ENCODE results near the gene CCL22.
"Not testable (repeated sequence)": the region's sequence is repeated elsewhere in the genome, so short reads cannot be mapped to it uniquely, and the experiment has no call there.

Gene CCL22

DNA sequence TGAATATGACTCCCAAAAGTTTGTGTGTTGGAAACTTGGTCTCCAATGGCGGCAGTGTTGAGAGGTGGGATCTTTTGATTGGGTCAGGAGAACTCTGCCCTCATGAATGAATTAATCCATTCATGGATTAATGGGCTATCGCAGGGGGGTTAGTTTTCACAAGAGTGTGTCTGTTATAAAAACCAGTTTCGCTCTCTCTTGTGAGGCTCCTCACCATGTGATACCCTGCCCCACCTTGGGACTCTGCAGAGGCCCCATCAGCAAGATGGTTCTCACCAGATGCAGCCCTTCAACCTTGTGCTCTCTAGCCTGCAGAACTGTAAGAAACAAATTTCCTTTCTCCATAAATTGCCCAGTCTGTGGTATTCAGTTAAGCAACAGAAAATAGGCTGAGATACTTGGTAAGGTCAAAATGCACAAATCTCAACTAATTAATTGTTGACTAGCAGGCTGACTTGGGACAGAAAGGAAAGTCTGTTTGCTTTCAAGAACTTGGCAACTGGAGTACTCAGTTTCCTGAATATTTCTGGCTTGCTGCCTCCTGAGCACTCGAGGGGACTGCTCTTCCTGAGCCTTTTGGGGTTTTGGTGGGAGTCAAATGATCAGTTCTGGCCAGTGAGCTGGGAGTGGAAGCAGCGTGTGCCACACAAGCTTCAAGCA is 32.2 kb downstream of the CCL22 start:
- TF ChIP-seq SPI1 (IDR thresholded peaks at IDR 0.05; ENCODE audit: low read depth, low read length), result no peak
- TF ChIP-seq PAX5 (IDR thresholded peaks at IDR 0.05; ENCODE audit: insufficient read depth, low read length, severe bottlenecking), result no peak
- no peak for TF ChIP-seq TAF1 (IDR thresholded peaks at IDR 0.05; ENCODE audit: low read depth, low read length)
- no peak for FAIRE-seq
- DNase-seq (ENCODE audit: insufficient read length, low spot score), result no peak

DNA sequence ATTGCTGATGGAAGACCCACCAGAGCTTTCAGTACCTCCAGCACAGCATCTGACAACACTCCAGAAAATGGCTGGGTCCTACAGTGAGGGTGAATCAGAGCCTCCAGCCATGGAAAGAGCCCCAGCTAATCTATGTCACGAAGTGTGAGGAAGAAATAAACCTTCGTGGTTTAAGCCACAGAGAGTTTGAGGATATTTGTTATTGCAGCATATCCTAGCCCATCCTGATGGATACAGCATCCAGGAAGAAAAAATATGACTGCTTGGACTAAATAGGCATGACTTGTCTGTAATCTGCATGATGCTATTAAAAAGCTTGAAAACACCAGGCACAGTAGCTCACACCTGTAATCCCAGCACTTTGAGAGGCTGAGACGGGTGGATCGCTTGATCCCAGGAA is 32.7 kb downstream of the CCL22 start:
- DNase-seq (ENCODE audit: insufficient read length, low spot score) (no peak), FAIRE-seq (no peak)
- TF ChIP-seq SPI1 (IDR thresholded peaks at IDR 0.05; ENCODE audit: low read depth, low read length) (no peak), TAF1 (IDR thresholded peaks at IDR 0.05; ENCODE audit: low read depth, low read length) (no peak), POLR2AphosphoS5 (IDR thresholded peaks at IDR 0.05; ENCODE audit: low read depth, low read length) (no peak), POLR2A (IDR thresholded peaks at IDR 0.05; ENCODE audit: low read depth, low read length) (no peak), POU2F2 (IDR thresholded peaks at IDR 0.05; ENCODE audit: low read depth, low read length) (no peak), PAX5 (IDR thresholded peaks at IDR 0.05; ENCODE audit: insufficient read depth, low read length, severe bottlenecking) (no peak)

DNA sequence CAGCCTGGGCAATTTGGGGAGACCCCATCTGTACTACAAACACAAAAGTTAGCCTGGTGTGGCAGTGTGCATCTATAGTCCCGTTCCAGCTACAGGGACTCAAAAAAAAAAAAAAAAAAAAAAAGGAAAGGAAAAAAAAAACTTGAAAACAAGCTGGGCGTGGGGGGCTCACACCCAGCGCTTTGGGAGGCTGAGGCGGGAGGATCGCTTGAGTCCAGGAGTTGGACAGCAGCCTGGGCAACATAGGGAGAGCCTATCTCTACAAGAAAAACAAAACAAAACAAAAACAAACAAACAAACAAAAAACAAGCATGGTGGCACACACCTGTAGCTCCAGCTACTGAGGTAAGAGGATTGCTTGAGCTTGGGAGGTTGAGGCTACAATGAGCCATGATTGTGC is 33.1 kb downstream of the CCL22 start:
- FAIRE-seq (no peak), DNase-seq (ENCODE audit: insufficient read length, low spot score) (no peak)
- TF ChIP-seq SPI1 (IDR thresholded peaks at IDR 0.05; ENCODE audit: low read depth, low read length) (no peak), POLR2AphosphoS5 (IDR thresholded peaks at IDR 0.05; ENCODE audit: low read depth, low read length) (no peak), PAX5 (IDR thresholded peaks at IDR 0.05; ENCODE audit: insufficient read depth, low read length, severe bottlenecking) (no peak), POLR2A (IDR thresholded peaks at IDR 0.05; ENCODE audit: low read depth, low read length) (no peak), POU2F2 (IDR thresholded peaks at IDR 0.05; ENCODE audit: low read depth, low read length) (no peak), TAF1 (IDR thresholded peaks at IDR 0.05; ENCODE audit: low read depth, low read length) (no peak)

DNA sequence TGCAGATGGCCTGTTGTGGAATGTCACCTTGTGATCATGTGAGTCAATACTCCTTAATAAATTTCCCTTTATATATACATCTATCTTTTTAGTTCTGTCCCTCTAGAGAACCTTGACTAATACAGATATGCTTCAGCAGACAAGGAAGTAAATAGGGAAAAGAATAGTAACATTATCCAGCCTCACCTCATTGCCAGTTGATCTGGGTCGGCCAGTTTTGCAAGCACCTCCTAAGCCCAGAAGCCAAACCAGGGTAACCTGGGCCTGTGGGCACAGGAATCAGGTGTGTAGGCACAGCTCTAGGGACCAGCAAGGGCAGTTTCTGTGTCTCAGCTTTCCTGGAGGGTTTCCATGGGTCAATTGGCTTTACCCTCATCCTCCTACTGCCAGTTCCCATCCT is 34.1 kb downstream of the CCL22 start:
- TF ChIP-seq TAF1 (IDR thresholded peaks at IDR 0.05; ENCODE audit: low read depth, low read length) (no peak), PAX5 (IDR thresholded peaks at IDR 0.05; ENCODE audit: insufficient read depth, low read length, severe bottlenecking) (no peak), SPI1 (IDR thresholded peaks at IDR 0.05; ENCODE audit: low read depth, low read length) (no peak), POLR2A (IDR thresholded peaks at IDR 0.05; ENCODE audit: low read depth, low read length) (no peak), POU2F2 (IDR thresholded peaks at IDR 0.05; ENCODE audit: low read depth, low read length) (no peak), POLR2AphosphoS5 (IDR thresholded peaks at IDR 0.05; ENCODE audit: low read depth, low read length) (no peak)
- DNase-seq (ENCODE audit: insufficient read length, low spot score) (no peak), FAIRE-seq (no peak)

DNA sequence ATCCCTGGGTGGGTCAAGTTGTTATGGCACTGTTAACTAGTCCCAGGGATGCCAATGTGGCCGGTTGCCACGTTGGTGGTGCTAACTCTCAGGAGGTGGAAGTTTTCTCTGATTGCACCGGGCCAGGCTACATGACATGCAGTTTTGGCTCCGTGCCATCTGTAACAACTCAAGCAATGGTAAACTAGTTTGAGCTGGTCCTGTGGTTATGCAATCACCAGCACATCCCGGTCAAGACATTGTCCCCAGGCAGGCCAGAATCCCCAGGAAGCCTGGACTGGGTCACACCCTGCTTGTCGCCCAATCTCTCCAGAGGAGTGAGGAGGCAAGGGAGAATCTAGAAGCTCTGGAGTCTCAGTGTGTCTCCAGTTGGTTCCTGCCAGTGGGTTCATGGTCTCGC is 35.9 kb downstream of the CCL22 start:
- TF ChIP-seq SPI1 (IDR thresholded peaks at IDR 0.05; ENCODE audit: low read depth, low read length) (no peak), TAF1 (IDR thresholded peaks at IDR 0.05; ENCODE audit: low read depth, low read length) (no peak), POLR2A (IDR thresholded peaks at IDR 0.05; ENCODE audit: low read depth, low read length) (no peak)
- no peak for FAIRE-seq
- no peak for DNase-seq (ENCODE audit: insufficient read length, low spot score)

DNA sequence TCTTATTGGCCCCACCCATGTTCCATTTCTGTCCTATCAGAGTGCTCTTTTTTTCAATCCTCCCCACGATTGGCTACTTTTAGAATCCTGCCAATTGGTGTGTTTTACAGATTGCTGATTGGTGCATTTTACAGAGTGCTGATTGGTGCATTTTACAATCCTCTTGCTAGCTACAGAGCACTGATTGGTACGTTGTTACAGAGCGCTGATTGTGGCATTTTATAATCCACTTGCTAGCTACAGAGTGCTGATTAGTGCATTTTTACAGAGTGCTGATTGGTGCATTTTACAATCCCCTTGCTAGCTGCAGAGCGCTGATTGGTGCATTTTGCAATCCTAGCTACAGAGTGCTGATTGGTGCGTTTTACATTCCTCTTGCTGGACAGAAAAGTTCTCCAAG is 36.4 kb downstream of the CCL22 start:
- FAIRE-seq (no peak), DNase-seq (ENCODE audit: insufficient read length, low spot score) (no peak)

DNA sequence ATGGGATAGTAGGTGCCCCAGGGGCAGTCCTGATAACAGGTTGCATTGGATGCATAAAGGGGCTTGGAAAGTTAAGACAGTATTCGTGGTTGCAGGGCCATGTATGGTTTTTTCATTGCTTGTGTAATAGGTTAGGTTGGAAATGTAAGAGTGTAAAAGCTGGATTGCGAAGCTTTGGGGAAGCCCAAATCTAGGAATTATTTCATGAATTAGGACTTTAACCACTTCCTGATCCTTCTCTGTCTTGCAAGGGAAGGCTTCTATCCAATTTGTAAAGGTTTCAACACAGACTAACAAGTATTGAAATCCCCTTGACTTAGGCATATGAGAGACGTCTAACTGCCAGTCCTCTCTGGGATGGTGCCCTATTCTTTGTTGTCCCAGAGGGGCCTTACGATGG is 38.2 kb downstream of the CCL22 start:
- FAIRE-seq (no peak), DNase-seq (ENCODE audit: insufficient read length, low spot score) (no peak)
- TF ChIP-seq POU2F2 (IDR thresholded peaks at IDR 0.05; ENCODE audit: low read depth, low read length) (no peak), POLR2A (IDR thresholded peaks at IDR 0.05; ENCODE audit: low read depth, low read length) (no peak), SPI1 (IDR thresholded peaks at IDR 0.05; ENCODE audit: low read depth, low read length) (no peak), PAX5 (IDR thresholded peaks at IDR 0.05; ENCODE audit: insufficient read depth, low read length, severe bottlenecking) (no peak), POLR2AphosphoS5 (IDR thresholded peaks at IDR 0.05; ENCODE audit: low read depth, low read length) (no peak), TAF1 (IDR thresholded peaks at IDR 0.05; ENCODE audit: low read depth, low read length) (no peak)

More for the DNA sequence above, 36.4 kb downstream of the CCL22 start:
- TF ChIP-seq POU2F2 (IDR thresholded peaks at IDR 0.05; ENCODE audit: low read depth, low read length) (no peak), TAF1 (IDR thresholded peaks at IDR 0.05; ENCODE audit: low read depth, low read length) (no peak), PAX5 (IDR thresholded peaks at IDR 0.05; ENCODE audit: insufficient read depth, low read length, severe bottlenecking) (no peak), POLR2A (IDR thresholded peaks at IDR 0.05; ENCODE audit: low read depth, low read length) (no peak)

DNA sequence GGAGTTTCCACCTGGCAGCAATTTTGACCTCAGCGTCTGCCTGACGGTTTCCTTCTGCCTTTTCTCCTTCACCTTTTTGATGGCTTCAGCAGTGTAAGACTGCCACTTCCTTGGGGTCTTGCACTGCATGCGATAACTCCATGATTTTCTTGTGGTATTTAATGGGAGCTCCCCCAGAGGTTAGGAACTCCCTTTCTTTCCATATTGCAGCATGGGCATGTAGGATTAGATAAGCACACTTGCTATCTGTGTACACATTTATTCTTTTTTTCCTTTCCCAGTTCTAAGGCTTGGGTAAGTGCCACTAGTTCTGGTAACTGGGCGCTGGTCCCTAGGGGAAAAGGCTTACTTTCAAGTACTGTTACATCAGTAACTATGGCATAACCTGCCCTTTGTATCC is 38.9 kb downstream of the CCL22 start:
- not testable (repeated sequence) for DNase-seq (ENCODE audit: insufficient read length, low spot score); FAIRE-seq

DNA sequence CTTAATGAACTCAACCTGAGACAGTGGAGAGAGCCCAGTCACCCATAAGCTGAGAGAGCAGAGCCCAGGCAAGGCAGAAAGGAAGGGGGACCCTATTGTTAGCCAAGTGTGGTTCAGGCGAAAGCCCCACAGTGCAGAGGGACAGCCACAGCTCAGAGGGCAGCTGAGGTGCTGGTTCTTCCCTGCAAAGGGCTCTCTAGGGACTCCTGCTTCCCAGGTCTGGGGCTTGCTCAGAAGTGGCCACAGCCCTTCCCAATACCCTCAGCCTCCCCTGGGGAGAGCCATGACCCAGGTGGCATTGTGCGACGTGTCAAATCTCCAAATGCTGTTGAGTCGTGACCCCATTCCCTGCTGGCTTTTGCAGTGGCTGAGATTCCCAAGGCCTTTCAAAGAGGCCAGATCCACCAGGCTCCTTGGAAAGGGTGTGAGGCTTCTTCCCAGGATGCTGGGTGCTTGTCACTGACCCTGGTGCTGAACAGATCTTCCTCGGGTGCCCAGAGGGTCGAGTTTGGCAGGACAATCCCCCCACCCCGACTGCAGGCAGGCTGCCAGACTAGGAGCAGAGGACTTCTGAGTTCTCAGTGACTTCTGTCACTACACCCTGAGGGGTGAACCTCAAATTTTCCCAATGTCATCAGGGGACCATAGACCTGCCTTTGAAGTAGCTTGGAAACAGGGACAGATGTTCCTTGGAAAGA is 43.5 kb downstream of the CCL22 start:
- FAIRE-seq (peak; percentile 56), DNase-seq (ENCODE audit: insufficient read length, low spot score) (no peak)
- TF ChIP-seq PAX5 (IDR thresholded peaks at IDR 0.05; ENCODE audit: insufficient read depth, low read length, severe bottlenecking) (no peak), POLR2A (IDR thresholded peaks at IDR 0.05; ENCODE audit: low read depth, low read length) (no peak), POU2F2 (IDR thresholded peaks at IDR 0.05; ENCODE audit: low read depth, low read length) (no peak), POLR2AphosphoS5 (IDR thresholded peaks at IDR 0.05; ENCODE audit: low read depth, low read length) (no peak), SPI1 (IDR thresholded peaks at IDR 0.05; ENCODE audit: low read depth, low read length) (no peak), TAF1 (IDR thresholded peaks at IDR 0.05; ENCODE audit: low read depth, low read length) (no peak)

Data from GM12891 (cell line).